ENCODE data around the gene UBXN4.
"Not testable (repeated sequence)": the region's sequence is repeated elsewhere in the genome, so short reads cannot be mapped to it uniquely, and the experiment has no call there.

The UBXN4 gene

GRCh38 chr2:135807874-135808273, 66.2 kb downstream of the UBXN4 start:
- not testable (repeated sequence) for DNase-seq (ENCODE audit: low read depth)

GRCh38 chr2:135812907-135813511, 71.4 kb downstream of the UBXN4 start:
- no peak for DNase-seq (ENCODE audit: low read depth)

GRCh38 chr2:135815269-135815668, 73.6 kb downstream of the UBXN4 start:
- DNase-seq (ENCODE audit: low read depth) = peak; percentile 14

- no peak for DNase-seq (ENCODE audit: low read depth)
Measured at GRCh38 chr2:135817466-135817865, 75.8 kb downstream of the UBXN4 start.

- DNase-seq (ENCODE audit: low read depth) = no peak
Measured at GRCh38 chr2:135817951-135818350, 76.3 kb downstream of the UBXN4 start.

- DNase-seq (ENCODE audit: low read depth) = no peak
Measured at GRCh38 chr2:135818937-135819610, 77.4 kb downstream of the UBXN4 start.

- DNase-seq (ENCODE audit: low read depth) = peak; percentile 77
Measured at GRCh38 chr2:135820003-135820618, 78.5 kb downstream of the UBXN4 start.

- DNase-seq (ENCODE audit: low read depth) = no peak
Measured at GRCh38 chr2:135821190-135821589, 79.5 kb downstream of the UBXN4 start.

- no peak for DNase-seq (ENCODE audit: low read depth)
Measured at GRCh38 chr2:135822855-135823254, 81.2 kb downstream of the UBXN4 start.

- DNase-seq (ENCODE audit: low read depth) = no peak
Measured at GRCh38 chr2:135825131-135825530, 83.5 kb downstream of the UBXN4 start.

GRCh38 chr2:135825550-135826176, 84.0 kb downstream of the UBXN4 start:
- DNase-seq (ENCODE audit: low read depth) = no peak

GRCh38 chr2:135826544-135826943, 84.9 kb downstream of the UBXN4 start:
- no peak for DNase-seq (ENCODE audit: low read depth)

GRCh38 chr2:135829378-135830135, 87.9 kb downstream of the UBXN4 start:
- no peak for DNase-seq (ENCODE audit: low read depth)

GRCh38 chr2:135831180-135831812, 89.6 kb downstream of the UBXN4 start:
- DNase-seq (ENCODE audit: low read depth) = no peak

- DNase-seq (ENCODE audit: low read depth) = no peak
Measured at GRCh38 chr2:135832891-135833290, 91.2 kb downstream of the UBXN4 start.
